WTC11 (cell line): Measurements from ENCODE around the gene CDK8. TPM values are rescaled to one million over a fixed set of nuclear protein-coding genes. Genes with fewer than 3 reads are reported as not detected.

ENCODE experiments used
- CREM ChIP-seq: sonication (generic); formaldehyde crosslinking; IDR thresholded peaks from 2 replicates; pipeline ENCODE4 v1.8.1; 2022; ENCODE audit warnings: mild to moderate bottlenecking, missing genetic modification reagents, moderate library complexity
- FOXP1 ChIP-seq: sonication (generic); formaldehyde crosslinking; IDR thresholded peaks from 2 replicates; pipeline ENCODE4 v1.8.0; 2022; ENCODE audit warnings: missing genetic modification reagents, mild to moderate bottlenecking, moderate library complexity, borderline replicate concordance
- NR2C2 ChIP-seq: sonication (generic); formaldehyde crosslinking; IDR thresholded peaks from 2 replicates; pipeline ENCODE4 v1.8.0; 2022; ENCODE audit warnings: mild to moderate bottlenecking, missing genetic modification reagents
- SMAD3 ChIP-seq: sonication (generic); formaldehyde crosslinking; IDR thresholded peaks from 2 replicates; pipeline ENCODE4 v1.8.0; 2022; ENCODE audit warnings: missing genetic modification reagents, mild to moderate bottlenecking, borderline replicate concordance
- ZNF263 ChIP-seq: sonication (generic); formaldehyde crosslinking; IDR thresholded peaks from 2 replicates; pipeline ENCODE4 v1.8.1; 2022; ENCODE audit warnings: low read depth, mild to moderate bottlenecking, moderate library complexity, missing genetic modification reagents
- total RNA-seq: library from RNA; stranded (reverse); gene quantifications from 3 replicates; pipeline ENCODE4 v1.2.3, GENCODE V29; 2021
- TF ChIP-seq, protein P1 (sequence below): fragments of 250-450 bp; sonication (Bioruptor Pico); IDR thresholded peaks from 2 replicates; pipeline ENCODE4 v1.9.0; 2021; ENCODE audit warnings: mild to moderate bottlenecking
- TF ChIP-seq, protein P2 (sequence below): fragments of 250-450 bp; sonication (Bioruptor Pico); IDR thresholded peaks from 2 replicates; pipeline ENCODE4 v1.9.0; 2021; ENCODE audit warnings: mild to moderate bottlenecking, borderline replicate concordance
- TF ChIP-seq, protein P3 (sequence below): sonication (generic); formaldehyde crosslinking; IDR thresholded peaks from 2 replicates; pipeline ENCODE4 v1.8.1; 2023; ENCODE audit warnings: mild to moderate bottlenecking, moderate library complexity, missing genetic modification reagents
- TF ChIP-seq, protein P4 (sequence below): sonication (generic); formaldehyde crosslinking; IDR thresholded peaks from 2 replicates; pipeline ENCODE4 v1.8.0; 2023; ENCODE audit warnings: missing genetic modification reagents, mild to moderate bottlenecking, borderline replicate concordance
- TF ChIP-seq, protein P5 (sequence below): fragments of 250-450 bp; sonication (Bioruptor Pico); IDR thresholded peaks from 2 replicates; pipeline ENCODE4 v1.9.0; 2021; ENCODE audit warnings: mild to moderate bottlenecking
- TF ChIP-seq, protein P6 (sequence below): fragments of 250-450 bp; sonication (Bioruptor Pico); conservative IDR thresholded peaks from 2 replicates; pipeline ENCODE4 v1.9.0; 2021; ENCODE audit warnings: mild to moderate bottlenecking
- TF ChIP-seq, protein P7 (sequence below): sonication (generic); formaldehyde crosslinking; IDR thresholded peaks from 2 replicates; pipeline ENCODE4 v1.8.0; 2022; ENCODE audit warnings: mild to moderate bottlenecking, missing genetic modification reagents

CDK8 gene
- total RNA-seq, 1 experiment from 2014 or later = 21.4 TPM

DNA sequence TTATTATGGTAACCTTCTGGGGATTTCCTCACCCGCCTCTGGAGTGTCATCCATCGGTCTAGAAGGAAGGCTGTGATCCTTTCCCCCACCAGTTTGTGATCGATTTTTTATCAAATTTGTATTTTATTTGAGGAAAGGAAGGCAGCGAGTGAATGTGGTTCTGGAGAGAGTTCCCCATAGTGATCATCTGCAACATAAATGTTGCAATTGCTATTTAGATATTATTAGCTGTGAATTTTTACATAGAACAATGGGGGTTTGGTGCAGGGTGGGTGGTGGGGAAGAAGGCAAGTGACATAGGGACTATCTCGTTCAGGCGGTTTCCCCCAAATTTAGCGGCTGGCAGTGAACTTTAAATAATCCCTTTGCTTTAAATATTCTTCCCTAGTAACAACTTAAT is 1.2 kb downstream of the CDK8 start (continued):
- TF ChIP-seq FOXP1 (CRISPR knock-in tag) (no peak), ZNF263 (CRISPR knock-in tag) (no peak), SMAD3 (CRISPR knock-in tag) (no peak), CREM (CRISPR knock-in tag) (no peak), NR2C2 (CRISPR knock-in tag) (no peak)
- TF ChIP-seq, protein P1, sequence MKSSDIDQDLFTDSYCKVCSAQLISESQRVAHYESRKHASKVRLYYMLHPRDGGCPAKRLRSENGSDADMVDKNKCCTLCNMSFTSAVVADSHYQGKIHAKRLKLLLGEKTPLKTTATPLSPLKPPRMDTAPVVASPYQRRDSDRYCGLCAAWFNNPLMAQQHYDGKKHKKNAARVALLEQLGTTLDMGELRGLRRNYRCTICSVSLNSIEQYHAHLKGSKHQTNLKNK = no peak
- TF ChIP-seq, protein P2, sequence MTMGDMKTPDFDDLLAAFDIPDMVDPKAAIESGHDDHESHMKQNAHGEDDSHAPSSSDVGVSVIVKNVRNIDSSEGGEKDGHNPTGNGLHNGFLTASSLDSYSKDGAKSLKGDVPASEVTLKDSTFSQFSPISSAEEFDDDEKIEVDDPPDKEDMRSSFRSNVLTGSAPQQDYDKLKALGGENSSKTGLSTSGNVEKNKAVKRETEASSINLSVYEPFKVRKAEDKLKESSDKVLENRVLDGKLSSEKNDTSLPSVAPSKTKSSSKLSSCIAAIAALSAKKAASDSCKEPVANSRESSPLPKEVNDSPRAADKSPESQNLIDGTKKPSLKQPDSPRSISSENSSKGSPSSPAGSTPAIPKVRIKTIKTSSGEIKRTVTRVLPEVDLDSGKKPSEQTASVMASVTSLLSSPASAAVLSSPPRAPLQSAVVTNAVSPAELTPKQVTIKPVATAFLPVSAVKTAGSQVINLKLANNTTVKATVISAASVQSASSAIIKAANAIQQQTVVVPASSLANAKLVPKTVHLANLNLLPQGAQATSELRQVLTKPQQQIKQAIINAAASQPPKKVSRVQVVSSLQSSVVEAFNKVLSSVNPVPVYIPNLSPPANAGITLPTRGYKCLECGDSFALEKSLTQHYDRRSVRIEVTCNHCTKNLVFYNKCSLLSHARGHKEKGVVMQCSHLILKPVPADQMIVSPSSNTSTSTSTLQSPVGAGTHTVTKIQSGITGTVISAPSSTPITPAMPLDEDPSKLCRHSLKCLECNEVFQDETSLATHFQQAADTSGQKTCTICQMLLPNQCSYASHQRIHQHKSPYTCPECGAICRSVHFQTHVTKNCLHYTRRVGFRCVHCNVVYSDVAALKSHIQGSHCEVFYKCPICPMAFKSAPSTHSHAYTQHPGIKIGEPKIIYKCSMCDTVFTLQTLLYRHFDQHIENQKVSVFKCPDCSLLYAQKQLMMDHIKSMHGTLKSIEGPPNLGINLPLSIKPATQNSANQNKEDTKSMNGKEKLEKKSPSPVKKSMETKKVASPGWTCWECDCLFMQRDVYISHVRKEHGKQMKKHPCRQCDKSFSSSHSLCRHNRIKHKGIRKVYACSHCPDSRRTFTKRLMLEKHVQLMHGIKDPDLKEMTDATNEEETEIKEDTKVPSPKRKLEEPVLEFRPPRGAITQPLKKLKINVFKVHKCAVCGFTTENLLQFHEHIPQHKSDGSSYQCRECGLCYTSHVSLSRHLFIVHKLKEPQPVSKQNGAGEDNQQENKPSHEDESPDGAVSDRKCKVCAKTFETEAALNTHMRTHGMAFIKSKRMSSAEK = no peak
- TF ChIP-seq, protein P3, sequence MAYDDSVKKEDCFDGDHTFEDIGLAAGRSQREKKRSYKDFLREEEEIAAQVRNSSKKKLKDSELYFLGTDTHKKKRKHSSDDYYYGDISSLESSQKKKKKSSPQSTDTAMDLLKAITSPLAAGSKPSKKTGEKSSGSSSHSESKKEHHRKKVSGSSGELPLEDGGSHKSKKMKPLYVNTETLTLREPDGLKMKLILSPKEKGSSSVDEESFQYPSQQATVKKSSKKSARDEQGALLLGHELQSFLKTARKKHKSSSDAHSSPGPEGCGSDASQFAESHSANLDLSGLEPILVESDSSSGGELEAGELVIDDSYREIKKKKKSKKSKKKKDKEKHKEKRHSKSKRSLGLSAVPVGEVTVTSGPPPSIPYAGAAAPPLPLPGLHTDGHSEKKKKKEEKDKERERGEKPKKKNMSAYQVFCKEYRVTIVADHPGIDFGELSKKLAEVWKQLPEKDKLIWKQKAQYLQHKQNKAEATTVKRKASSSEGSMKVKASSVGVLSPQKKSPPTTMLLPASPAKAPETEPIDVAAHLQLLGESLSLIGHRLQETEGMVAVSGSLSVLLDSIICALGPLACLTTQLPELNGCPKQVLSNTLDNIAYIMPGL (CRISPR knock-in tag) = no peak
- TF ChIP-seq, protein P4, sequence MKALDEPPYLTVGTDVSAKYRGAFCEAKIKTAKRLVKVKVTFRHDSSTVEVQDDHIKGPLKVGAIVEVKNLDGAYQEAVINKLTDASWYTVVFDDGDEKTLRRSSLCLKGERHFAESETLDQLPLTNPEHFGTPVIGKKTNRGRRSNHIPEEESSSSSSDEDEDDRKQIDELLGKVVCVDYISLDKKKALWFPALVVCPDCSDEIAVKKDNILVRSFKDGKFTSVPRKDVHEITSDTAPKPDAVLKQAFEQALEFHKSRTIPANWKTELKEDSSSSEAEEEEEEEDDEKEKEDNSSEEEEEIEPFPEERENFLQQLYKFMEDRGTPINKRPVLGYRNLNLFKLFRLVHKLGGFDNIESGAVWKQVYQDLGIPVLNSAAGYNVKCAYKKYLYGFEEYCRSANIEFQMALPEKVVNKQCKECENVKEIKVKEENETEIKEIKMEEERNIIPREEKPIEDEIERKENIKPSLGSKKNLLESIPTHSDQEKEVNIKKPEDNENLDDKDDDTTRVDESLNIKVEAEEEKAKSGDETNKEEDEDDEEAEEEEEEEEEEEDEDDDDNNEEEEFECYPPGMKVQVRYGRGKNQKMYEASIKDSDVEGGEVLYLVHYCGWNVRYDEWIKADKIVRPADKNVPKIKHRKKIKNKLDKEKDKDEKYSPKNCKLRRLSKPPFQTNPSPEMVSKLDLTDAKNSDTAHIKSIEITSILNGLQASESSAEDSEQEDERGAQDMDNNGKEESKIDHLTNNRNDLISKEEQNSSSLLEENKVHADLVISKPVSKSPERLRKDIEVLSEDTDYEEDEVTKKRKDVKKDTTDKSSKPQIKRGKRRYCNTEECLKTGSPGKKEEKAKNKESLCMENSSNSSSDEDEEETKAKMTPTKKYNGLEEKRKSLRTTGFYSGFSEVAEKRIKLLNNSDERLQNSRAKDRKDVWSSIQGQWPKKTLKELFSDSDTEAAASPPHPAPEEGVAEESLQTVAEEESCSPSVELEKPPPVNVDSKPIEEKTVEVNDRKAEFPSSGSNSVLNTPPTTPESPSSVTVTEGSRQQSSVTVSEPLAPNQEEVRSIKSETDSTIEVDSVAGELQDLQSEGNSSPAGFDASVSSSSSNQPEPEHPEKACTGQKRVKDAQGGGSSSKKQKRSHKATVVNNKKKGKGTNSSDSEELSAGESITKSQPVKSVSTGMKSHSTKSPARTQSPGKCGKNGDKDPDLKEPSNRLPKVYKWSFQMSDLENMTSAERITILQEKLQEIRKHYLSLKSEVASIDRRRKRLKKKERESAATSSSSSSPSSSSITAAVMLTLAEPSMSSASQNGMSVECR (CRISPR knock-in tag) = no peak
- TF ChIP-seq, protein P5, sequence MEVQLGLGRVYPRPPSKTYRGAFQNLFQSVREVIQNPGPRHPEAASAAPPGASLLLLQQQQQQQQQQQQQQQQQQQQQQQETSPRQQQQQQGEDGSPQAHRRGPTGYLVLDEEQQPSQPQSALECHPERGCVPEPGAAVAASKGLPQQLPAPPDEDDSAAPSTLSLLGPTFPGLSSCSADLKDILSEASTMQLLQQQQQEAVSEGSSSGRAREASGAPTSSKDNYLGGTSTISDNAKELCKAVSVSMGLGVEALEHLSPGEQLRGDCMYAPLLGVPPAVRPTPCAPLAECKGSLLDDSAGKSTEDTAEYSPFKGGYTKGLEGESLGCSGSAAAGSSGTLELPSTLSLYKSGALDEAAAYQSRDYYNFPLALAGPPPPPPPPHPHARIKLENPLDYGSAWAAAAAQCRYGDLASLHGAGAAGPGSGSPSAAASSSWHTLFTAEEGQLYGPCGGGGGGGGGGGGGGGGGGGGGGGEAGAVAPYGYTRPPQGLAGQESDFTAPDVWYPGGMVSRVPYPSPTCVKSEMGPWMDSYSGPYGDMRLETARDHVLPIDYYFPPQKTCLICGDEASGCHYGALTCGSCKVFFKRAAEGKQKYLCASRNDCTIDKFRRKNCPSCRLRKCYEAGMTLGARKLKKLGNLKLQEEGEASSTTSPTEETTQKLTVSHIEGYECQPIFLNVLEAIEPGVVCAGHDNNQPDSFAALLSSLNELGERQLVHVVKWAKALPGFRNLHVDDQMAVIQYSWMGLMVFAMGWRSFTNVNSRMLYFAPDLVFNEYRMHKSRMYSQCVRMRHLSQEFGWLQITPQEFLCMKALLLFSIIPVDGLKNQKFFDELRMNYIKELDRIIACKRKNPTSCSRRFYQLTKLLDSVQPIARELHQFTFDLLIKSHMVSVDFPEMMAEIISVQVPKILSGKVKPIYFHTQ = no peak
- TF ChIP-seq, protein P6, sequence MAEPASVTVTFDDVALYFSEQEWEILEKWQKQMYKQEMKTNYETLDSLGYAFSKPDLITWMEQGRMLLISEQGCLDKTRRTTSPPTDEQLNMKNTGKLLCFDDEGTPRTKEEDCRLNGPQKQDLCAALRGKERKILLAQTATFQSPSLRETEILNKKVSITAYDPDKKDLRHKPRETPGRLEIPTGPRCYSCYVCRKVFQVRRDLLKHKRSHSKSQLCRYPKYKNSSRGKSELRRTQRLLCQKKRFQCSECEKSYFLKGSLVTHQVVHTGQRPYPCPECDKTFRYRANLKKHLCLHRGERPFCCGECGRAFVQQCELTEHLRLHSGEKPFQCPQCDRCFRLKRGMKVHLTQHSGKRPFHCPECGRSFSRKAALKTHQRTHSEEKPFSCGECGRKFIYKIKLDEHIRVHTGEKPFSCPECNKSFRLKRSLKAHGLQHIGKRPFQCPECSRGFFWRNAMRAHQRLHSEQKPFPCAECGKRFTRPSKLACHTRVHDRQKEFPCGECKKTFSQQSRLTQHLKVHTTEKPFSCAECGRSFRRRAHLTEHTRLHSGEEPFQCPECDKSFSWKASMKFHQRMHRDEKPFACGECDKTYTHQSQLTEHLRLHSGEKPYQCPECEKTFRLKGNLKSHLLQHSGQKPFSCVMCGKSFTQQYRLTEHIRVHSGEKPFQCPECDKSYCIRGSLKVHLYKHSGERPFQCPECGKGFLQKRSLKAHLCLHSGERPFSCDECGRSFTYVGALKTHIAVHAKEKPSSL (CRISPR knock-in tag) = no peak
- TF ChIP-seq, protein P7, sequence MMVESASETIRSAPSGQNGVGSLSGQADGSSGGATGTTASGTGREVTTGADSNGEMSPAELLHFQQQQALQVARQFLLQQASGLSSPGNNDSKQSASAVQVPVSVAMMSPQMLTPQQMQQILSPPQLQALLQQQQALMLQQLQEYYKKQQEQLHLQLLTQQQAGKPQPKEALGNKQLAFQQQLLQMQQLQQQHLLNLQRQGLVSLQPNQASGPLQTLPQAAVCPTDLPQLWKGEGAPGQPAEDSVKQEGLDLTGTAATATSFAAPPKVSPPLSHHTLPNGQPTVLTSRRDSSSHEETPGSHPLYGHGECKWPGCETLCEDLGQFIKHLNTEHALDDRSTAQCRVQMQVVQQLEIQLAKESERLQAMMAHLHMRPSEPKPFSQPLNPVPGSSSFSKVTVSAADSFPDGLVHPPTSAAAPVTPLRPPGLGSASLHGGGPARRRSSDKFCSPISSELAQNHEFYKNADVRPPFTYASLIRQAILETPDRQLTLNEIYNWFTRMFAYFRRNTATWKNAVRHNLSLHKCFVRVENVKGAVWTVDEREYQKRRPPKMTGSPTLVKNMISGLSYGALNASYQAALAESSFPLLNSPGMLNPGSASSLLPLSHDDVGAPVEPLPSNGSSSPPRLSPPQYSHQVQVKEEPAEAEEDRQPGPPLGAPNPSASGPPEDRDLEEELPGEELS (CRISPR knock-in tag) = no peak
